Endothelial cell of umbilical vein (primary cell): ENCODE measurements around the gene PTTG1IP. TPM values are rescaled to one million over a fixed set of nuclear protein-coding genes. Genes with fewer than 3 reads are reported as not detected.

ENCODE experiments used
- BruUV-seq: library from RNA; stranded (reverse); fragments of 400-500 nt; replicated peaks from 2 replicates; lab custom pipeline; 2021; lab: Mats Ljungman, UMichigan
- CTCF ChIA-PET: fragments of 300-600, 350-600 bp; sonication (Branson Sonifier 250); formaldehyde crosslinking; loops from one replicate; lab custom pipeline; 2021; ENCODE audit warnings: antibody characterized with exemption, inconsistent platforms; lab: Charles Lee
- POLR2A ChIA-PET: fragments of 300-600, 350-600 bp; sonication (Branson Sonifier 250); formaldehyde crosslinking; loops from one replicate; lab custom pipeline; 2021; ENCODE audit warnings: antibody characterized with exemption, inconsistent platforms; lab: Charles Lee
- DNase-seq: peaks from one replicate; pipeline ENCODE4 v3.0.0-alpha.2; 2011; ENCODE audit warnings: low read depth, low spot score
- FAIRE-seq: peaks from 2 replicates; lab custom pipeline; 2011; peaks lifted over from hg19 to GRCh38; lab: Jason Lieb, UNC
- H2AFZ ChIP-seq: 2 replicates; pipeline ENCODE4 v1.6.0; 2012; ENCODE audit warnings: low read depth, low read length, control low read depth, inconsistent platforms
- H3K27ac ChIP-seq: 2 replicates; pipeline ENCODE4 v1.5.1; 2011; ENCODE audit warnings: low read depth, mild to moderate bottlenecking, control low read depth, low read length, moderate library complexity; ENCODE audit not compliant: insufficient read depth
- H3K27me3 ChIP-seq, 2 experiments: 2 replicates each; pipeline versions ENCODE4 v1.6.0 to v1.6.1; 2011; ENCODE audit warnings: low read length in 2 of 2, mixed read lengths in 1 of 2; ENCODE audit not compliant: control insufficient read depth in 2 of 2, insufficient read depth in 2 of 2
- H3K36me3 ChIP-seq, 2 experiments: 2 replicates in 1 of 2; 3 replicates in 1 of 2; pipeline ENCODE4 v1.5.1; 2011; ENCODE audit warnings: low read length in 2 of 2, mild to moderate bottlenecking in 1 of 2, moderate library complexity in 1 of 2; ENCODE audit not compliant: control insufficient read depth in 2 of 2, insufficient read depth in 2 of 2; ENCODE audit errors: extremely low read depth in 1 of 2
- H3K4me1 ChIP-seq: 3 replicates; pipeline ENCODE4 v1.5.1; 2011; ENCODE audit warnings: mild to moderate bottlenecking, low read length; ENCODE audit not compliant: control insufficient read depth, insufficient read depth; ENCODE audit errors: extremely low read depth
- H3K4me2 ChIP-seq: 2 replicates; pipeline ENCODE4 v1.6.1; 2011; ENCODE audit warnings: low read length, control low read depth, mixed read lengths; ENCODE audit not compliant: insufficient read depth
- H3K4me3 ChIP-seq, 3 experiments: fragments of 200-600 bp in 1 of 3; sonication (generic), shearing (Covaris generic) in 1 of 3; replicated peaks in 1 of 3; 2 replicates each; pipeline ENCODE4 v1.5.1; 2011 to 2016; ENCODE audit warnings: control low read depth in 3 of 3, low read length in 3 of 3, mild to moderate bottlenecking in 2 of 3, inconsistent platforms in 1 of 3, low read depth in 1 of 3, moderate library complexity in 1 of 3; ENCODE audit not compliant: insufficient read depth in 1 of 3
- H3K79me2 ChIP-seq: 2 replicates; pipeline ENCODE4 v1.6.0; 2012; ENCODE audit warnings: low read length, inconsistent platforms; ENCODE audit not compliant: control insufficient read depth, insufficient read depth
- H3K9ac ChIP-seq: replicated peaks from 2 replicates; pipeline ENCODE3; 2011; ENCODE audit warnings: low read length, control low read depth; ENCODE audit not compliant: insufficient read depth; ENCODE audit errors: extremely low read depth
- H3K9me1 ChIP-seq: replicated peaks from 3 replicates; pipeline ENCODE4 v1.6.0; 2011; ENCODE audit warnings: mild to moderate bottlenecking, low read length; ENCODE audit not compliant: control insufficient read depth, insufficient read depth; ENCODE audit errors: extremely low read depth
- H3K9me3 ChIP-seq: replicated peaks from 2 replicates; pipeline ENCODE4 v1.5.1; 2012; ENCODE audit warnings: low read length, inconsistent platforms; ENCODE audit not compliant: control insufficient read depth, insufficient read depth
- H4K20me1 ChIP-seq: replicated peaks from 2 replicates; pipeline ENCODE3; 2011; ENCODE audit warnings: mild to moderate bottlenecking, low read length; ENCODE audit not compliant: control insufficient read depth, insufficient read depth; ENCODE audit errors: extremely low read depth
- EZH2 ChIP-seq: IDR thresholded peaks from 2 replicates; pipeline ENCODE4 v1.6.1; 2012; ENCODE audit warnings: borderline replicate concordance, low read depth, mild to moderate bottlenecking, moderate library complexity, low read length, inconsistent platforms; ENCODE audit not compliant: severe bottlenecking
- FOS ChIP-seq: IDR thresholded peaks from 2 replicates; pipeline ENCODE4 v1.6.1; 2011; ENCODE audit warnings: mild to moderate bottlenecking, low read length, moderate library complexity, borderline replicate concordance; ENCODE audit not compliant: insufficient read depth
- GATA2 ChIP-seq: IDR thresholded peaks from 2 replicates; pipeline ENCODE4 v1.7.0; 2011; ENCODE audit warnings: low read depth, mild to moderate bottlenecking, moderate library complexity, mixed read lengths, low read length; ENCODE audit not compliant: insufficient read length, insufficient read depth
- JUN ChIP-seq: IDR thresholded peaks from 2 replicates; pipeline ENCODE4 v1.6.1; 2011; ENCODE audit warnings: borderline replicate concordance, low read depth; ENCODE audit not compliant: insufficient read length, insufficient read depth
- MYC ChIP-seq: IDR thresholded peaks from one replicate; pipeline ENCODE4 v1.6.1; 2011; ENCODE audit warnings: mild to moderate bottlenecking, low read depth, low read length
- POLR2A ChIP-seq: IDR thresholded peaks from 2 replicates; pipeline ENCODE4 v1.6.1; 2012; ENCODE audit warnings: low read depth, mild to moderate bottlenecking, control low read depth, low read length
- POLR2AphosphoS5 ChIP-seq: IDR thresholded peaks from 2 replicates; pipeline ENCODE4 v1.6.1; 2012; ENCODE audit warnings: low read depth, mild to moderate bottlenecking, control low read depth, low read length, moderate library complexity; ENCODE audit not compliant: insufficient read depth
- dilution Hi-C: fragments of 300-500 bp; cut with MboI; formaldehyde crosslinking; loops from one replicate; pipeline ENCODE4 v1.15.0; 2019; ENCODE audit warnings: low sequenced_read_pairs; ENCODE audit not compliant: extremely low pct_ligation_motif_present
- intact Hi-C: fragments of 100-400 bp; cut with micrococcal nuclease; formaldehyde crosslinking; loops from one replicate; pipeline ENCODE4 v1.10.0; 2022
- polyA plus RNA-seq, 4 experiments: library from polyadenylated mRNA; depleted of rRNA in 3 of 4; stranded (reverse) in 3 of 4; unstranded in 1 of 4; fragments of >200 nt; gene quantifications; 2 replicates each; pipeline versions ENCODE4 v1.2.1 to v1.2.3, GENCODE V29; 2011 to 2012; ENCODE audit warnings: missing spikeins in 1 of 4
- total RNA-seq: library from RNA; stranded (reverse); gene quantifications from 2 replicates; pipeline ENCODE4 v1.2.3, GENCODE V29; 2021
- TF ChIP-seq, protein P1 (sequence below): IDR thresholded peaks from 2 replicates; pipeline ENCODE4 v1.6.1; 2011; ENCODE audit not compliant: insufficient read depth, insufficient read length
- TF ChIP-seq, protein P2 (sequence below), 2 donors: IDR thresholded peaks; 1 replicate in 1 of 2; 2 replicates in 1 of 2; pipeline ENCODE4 v1.5.1; 2011; ENCODE audit warnings: low read length in 2 of 2, mild to moderate bottlenecking in 2 of 2, moderate library complexity in 2 of 2, control low read depth in 1 of 2, inconsistent platforms in 1 of 2, low read depth in 1 of 2; ENCODE audit not compliant: insufficient read depth in 1 of 2; ENCODE audit errors: extremely low read depth in 1 of 2

PTTG1IP gene
- total and polyA plus RNA-seq, 2 donors (not counting 3 experiments of a cell fraction or from before 2014, with no cell fraction given): 342 to 415 TPM

GRCh38 chr21:44803651-44804050 is 69.8 kb downstream of the PTTG1IP start:
- Histone ChIP-seq H3K4me2 (no peak overlapping the region), H3K79me2 (peaks cover 34% of the 10 kb centered on the region), H3K4me1 (peaks cover 20% of the 10 kb centered on the region), H3K4me3 (no peak overlapping the region), H3K9me1 (no peaks in the 10 kb centered on the region), H3K27me3 (no peaks in the 10 kb centered on the region), H3K27ac (no peak overlapping the region), H3K36me3 (peaks cover 5 to 10% of the 10 kb centered on the region in 2 experiments), H4K20me1 (no peaks in the 10 kb centered on the region), H3K9me3 (no peaks in the 10 kb centered on the region), H2AFZ (no peak overlapping the region), H3K9ac (no peak overlapping the region)
- POLR2A ChIA-PET: no interaction called here
- no TSS peak for BruUV-seq
- TF ChIP-seq POLR2A (no peak), JUN (no peak), GATA2 (no peak), POLR2AphosphoS5 (no peak), MYC (no peak), EZH2 (no peak)
- dilution Hi-C loops: no loop called here
- CTCF ChIA-PET: interaction anchor here (1.3 to 1.5 kb wide), 2 partner anchors 10 to 14 kb away, joined by 5 to 6 read pairs; partner anchors contain the start of gene SUMO3
- FAIRE-seq: no peak
- intact Hi-C loops: no loop called here
- no peak for DNase-seq

- CTCF ChIA-PET: interaction anchor here (0.6 to 3.8 kb wide), 6 partner anchors 9 to 335 kb away, joined by 3 to 62 read pairs (median 4); no protein-coding TSS in a partner anchor
- Histone ChIP-seq H3K9me1 (no peaks in the 10 kb centered on the region), H3K36me3 (peaks cover 6 to 8% of the 10 kb centered on the region in 2 experiments), H3K27me3 (no peaks in the 10 kb centered on the region), H3K9me3 (no peaks in the 10 kb centered on the region), H3K4me2 (peak overlapping the region; percentile 92), H3K27ac (no peak overlapping the region), H3K4me1 (peaks cover 20% of the 10 kb centered on the region), H3K79me2 (peaks cover 44% of the 10 kb centered on the region), H3K9ac (peak overlapping the region; percentile 48), H4K20me1 (peaks cover 2% of the 10 kb centered on the region), H3K4me3 (peak overlapping the region; percentile 57 to 97 (median 94)), H2AFZ (peak overlapping the region; percentile 2)
- POLR2A ChIA-PET: no interaction called here
- intact Hi-C loops (loop anchor here (1.0 kb wide), 1 partner anchor 15 kb away; no protein-coding TSS in a partner anchor), dilution Hi-C loops (no loop called here)
- TSS peak; percentile 43 for BruUV-seq
- no peak for TF ChIP-seq POLR2A
- no peak for TF ChIP-seq JUN
- no peak for TF ChIP-seq EZH2
- no peak for TF ChIP-seq FOS
- TF ChIP-seq, protein P1, sequence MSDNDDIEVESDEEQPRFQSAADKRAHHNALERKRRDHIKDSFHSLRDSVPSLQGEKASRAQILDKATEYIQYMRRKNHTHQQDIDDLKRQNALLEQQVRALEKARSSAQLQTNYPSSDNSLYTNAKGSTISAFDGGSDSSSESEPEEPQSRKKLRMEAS: no peak
- TF ChIP-seq, protein P2, sequence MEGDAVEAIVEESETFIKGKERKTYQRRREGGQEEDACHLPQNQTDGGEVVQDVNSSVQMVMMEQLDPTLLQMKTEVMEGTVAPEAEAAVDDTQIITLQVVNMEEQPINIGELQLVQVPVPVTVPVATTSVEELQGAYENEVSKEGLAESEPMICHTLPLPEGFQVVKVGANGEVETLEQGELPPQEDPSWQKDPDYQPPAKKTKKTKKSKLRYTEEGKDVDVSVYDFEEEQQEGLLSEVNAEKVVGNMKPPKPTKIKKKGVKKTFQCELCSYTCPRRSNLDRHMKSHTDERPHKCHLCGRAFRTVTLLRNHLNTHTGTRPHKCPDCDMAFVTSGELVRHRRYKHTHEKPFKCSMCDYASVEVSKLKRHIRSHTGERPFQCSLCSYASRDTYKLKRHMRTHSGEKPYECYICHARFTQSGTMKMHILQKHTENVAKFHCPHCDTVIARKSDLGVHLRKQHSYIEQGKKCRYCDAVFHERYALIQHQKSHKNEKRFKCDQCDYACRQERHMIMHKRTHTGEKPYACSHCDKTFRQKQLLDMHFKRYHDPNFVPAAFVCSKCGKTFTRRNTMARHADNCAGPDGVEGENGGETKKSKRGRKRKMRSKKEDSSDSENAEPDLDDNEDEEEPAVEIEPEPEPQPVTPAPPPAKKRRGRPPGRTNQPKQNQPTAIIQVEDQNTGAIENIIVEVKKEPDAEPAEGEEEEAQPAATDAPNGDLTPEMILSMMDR (IDR thresholded peaks at IDR 0.05; ENCODE audit: extremely low read depth in 1 of 2, insufficient read depth in 1 of 2, low read depth in 1 of 2, low read length in 2 of 2): no peak
- TF ChIP-seq MYC: no peak
- no peak for TF ChIP-seq POLR2AphosphoS5
- FAIRE-seq (no peak), DNase-seq (no peak)
These were observed 70.9 kb downstream of the PTTG1IP start for GRCh38 chr21:44802396-44803153.
